HepG2 (cell line): ENCODE results near the gene ANO6. TPM values are rescaled to one million over a fixed set of nuclear protein-coding genes. Genes with fewer than 3 reads are reported as not detected.

ENCODE experiments used
- ATAC-seq: fragments of 200-7000 bp; cut with Tn5 transposase; 3 replicates; pipeline ENCODE4 v1.9.1; 2020; ENCODE audit warnings: mild to moderate bottlenecking, moderate library complexity
- BruUV-seq: library from RNA; stranded (reverse); fragments of 400-500 nt; replicated peaks from 2 replicates; lab custom pipeline; 2021; lab: Mats Ljungman, UMichigan
- CTCF ChIA-PET: fragments of 300-600 bp; formaldehyde crosslinking; extraction: SDS; loops from one replicate; lab custom pipeline; 2021; ENCODE audit warnings: low total read pairs, inconsistent platforms, low intra/inter-chr PET ratio; lab: Yijun Ruan, JAX
- POLR2A ChIA-PET: fragments of 350-600 bp; sonication (Branson Sonifier 250); formaldehyde crosslinking; loops from one replicate; lab custom pipeline; 2020; ENCODE audit warnings: antibody characterized with exemption, inconsistent platforms; lab: Yijun Ruan, JAX
- DNase-seq: peaks from one replicate; pipeline ENCODE4 v3.0.0-alpha.2; 2015; ENCODE audit warnings: low spot score
- FAIRE-seq: peaks from 3 replicates; lab custom pipeline; 2011; peaks lifted over from hg19 to GRCh38; lab: Jason Lieb, UNC
- H2AFZ ChIP-seq: one replicate; pipeline ENCODE4 v1.6.1; 2011; ENCODE audit warnings: low read length, inconsistent platforms
- H3K27ac ChIP-seq: fragments of 300-600 bp; 3 replicates; pipeline ENCODE4 v1.8.0; 2011; ENCODE audit warnings: mixed run types, mild to moderate bottlenecking, mixed read lengths, low read length, inconsistent platforms; ENCODE audit not compliant: insufficient read depth; ENCODE audit errors: extremely low read length
- H3K27me3 ChIP-seq, 2 experiments: fragments of 200-600 bp in 1 of 2; 2 replicates in 1 of 2; 3 replicates in 1 of 2; pipeline versions ENCODE4 v1.6.0 to v1.8.0; 2011; ENCODE audit warnings: low read length in 2 of 2, mild to moderate bottlenecking in 2 of 2, moderate library complexity in 2 of 2, inconsistent platforms in 1 of 2; ENCODE audit not compliant: insufficient read depth in 2 of 2, control insufficient read depth in 1 of 2
- H3K36me3 ChIP-seq, 2 experiments: fragments of 200-600 bp in 1 of 2; replicated peaks in 1 of 2; 2 replicates in 1 of 2; 3 replicates in 1 of 2; pipeline versions ENCODE4 v1.5.1 to v1.8.0; 2011; ENCODE audit warnings: low read length in 2 of 2, inconsistent platforms in 1 of 2; ENCODE audit not compliant: insufficient read depth in 2 of 2, control insufficient read depth in 1 of 2
- H3K4me1 ChIP-seq: 2 replicates; pipeline ENCODE4 v1.5.1; 2012; ENCODE audit warnings: low read length, inconsistent platforms; ENCODE audit not compliant: insufficient read depth
- H3K4me2 ChIP-seq: 2 replicates; pipeline ENCODE4 v1.6.0; 2011; ENCODE audit warnings: low read depth, low read length, inconsistent platforms
- H3K4me3 ChIP-seq, 3 experiments: fragments of 200-600 bp in 1 of 3; sonication (generic), shearing (Covaris generic) in 1 of 3; replicated peaks in 1 of 3; 2 replicates each; pipeline ENCODE4 v1.5.1; 2011 to 2016; ENCODE audit warnings: low read length in 3 of 3, inconsistent platforms in 2 of 3, low read depth in 2 of 3, mild to moderate bottlenecking in 2 of 3, control low read depth in 1 of 3, mixed read lengths in 1 of 3; ENCODE audit not compliant: insufficient read depth in 1 of 3
- H3K79me2 ChIP-seq: one replicate; pipeline ENCODE4 v1.6.1; 2011; ENCODE audit warnings: low read length, inconsistent platforms; ENCODE audit not compliant: insufficient read depth
- H3K9ac ChIP-seq: 2 replicates; pipeline ENCODE4 v1.6.0; 2011; ENCODE audit warnings: mild to moderate bottlenecking, low read depth, low read length, inconsistent platforms; ENCODE audit not compliant: insufficient read depth
- H3K9me3 ChIP-seq: 2 replicates; pipeline ENCODE4 v1.5.1; 2012; ENCODE audit warnings: mild to moderate bottlenecking, low read length
- H4K20me1 ChIP-seq: 2 replicates; pipeline ENCODE4 v1.6.0; 2011; ENCODE audit warnings: inconsistent platforms, mild to moderate bottlenecking, low read length, moderate library complexity; ENCODE audit not compliant: insufficient read depth
- CREB1 ChIP-seq, 2 experiments: fragments of 450-650 bp in 1 of 2; IDR thresholded peaks; 2 replicates each; pipeline ENCODE4 v1.6.1; 2016 to 2017; ENCODE audit warnings: control low read depth in 1 of 2, mild to moderate bottlenecking in 1 of 2, missing compliant biosample characterization in 1 of 2, missing genetic modification characterization in 1 of 2
- ELF4 ChIP-seq: sonication (generic); formaldehyde crosslinking; IDR thresholded peaks from 2 replicates; pipeline ENCODE4 v1.5.0; 2020; ENCODE audit warnings: missing genetic modification reagents, mild to moderate bottlenecking, moderate library complexity, borderline replicate concordance
- GPN1 ChIP-seq: sonication (generic); formaldehyde crosslinking; IDR thresholded peaks from 2 replicates; pipeline ENCODE4 v1.5.1; 2020; ENCODE audit warnings: missing genetic modification reagents, borderline replicate concordance
- HNRNPH1 ChIP-seq: fragments of 200-400 bp; formaldehyde crosslinking; optimal IDR thresholded peaks from 2 replicates; pipeline ENCODE3; 2017; ENCODE audit warnings: mild to moderate bottlenecking, low read depth, low read length
- HOXA5 ChIP-seq: sonication (generic); formaldehyde crosslinking; IDR thresholded peaks from 2 replicates; pipeline ENCODE4 v1.4.0; 2020; ENCODE audit warnings: missing genetic modification reagents
- ISL2 ChIP-seq: sonication (generic); formaldehyde crosslinking; IDR thresholded peaks from 2 replicates; pipeline ENCODE4 v1.5.0; 2020; ENCODE audit warnings: missing genetic modification reagents
- JDP2 ChIP-seq: sonication (generic); formaldehyde crosslinking; IDR thresholded peaks from 2 replicates; pipeline ENCODE4 v1.8.1; 2022; ENCODE audit warnings: missing genetic modification reagents, borderline replicate concordance
- MEIS2 ChIP-seq: sonication (generic); formaldehyde crosslinking; IDR thresholded peaks from 2 replicates; pipeline ENCODE4 v1.9.0; 2021; ENCODE audit warnings: mild to moderate bottlenecking, missing genetic modification reagents
- NFKBIZ ChIP-seq: IDR thresholded peaks from 2 replicates; pipeline ENCODE4 v1.6.1; 2018; ENCODE audit warnings: missing genetic modification reagents, missing compliant biosample characterization
- POGZ ChIP-seq: sonication (generic); formaldehyde crosslinking; IDR thresholded peaks from 2 replicates; pipeline ENCODE4 v1.4.0; 2020; ENCODE audit warnings: mild to moderate bottlenecking, missing genetic modification reagents
- SMARCE1 ChIP-seq: fragments of 450-650 bp; IDR thresholded peaks from 2 replicates; pipeline ENCODE4 v1.6.1; 2017; ENCODE audit warnings: borderline replicate concordance
- SOX6 ChIP-seq, 2 experiments: fragments of 450-650 bp in 1 of 2; sonication (generic) in 1 of 2; formaldehyde crosslinking in 1 of 2; IDR thresholded peaks; 2 replicates each; pipeline versions ENCODE4 v1.4.0 to v1.6.1; 2017 to 2020; ENCODE audit warnings: antibody characterized with exemption in 1 of 2, mild to moderate bottlenecking in 1 of 2, missing genetic modification reagents in 1 of 2
- ZFP62 ChIP-seq: sonication (generic); formaldehyde crosslinking; IDR thresholded peaks from 2 replicates; pipeline ENCODE4 v1.4.0; 2020; ENCODE audit warnings: missing genetic modification reagents
- ZNF230 ChIP-seq: sonication (generic); formaldehyde crosslinking; IDR thresholded peaks from 2 replicates; pipeline ENCODE4 v1.4.0; 2020; ENCODE audit warnings: mild to moderate bottlenecking, missing genetic modification reagents
- in situ Hi-C: cut with HindIII; loops from 2 replicates; pipeline ENCODE4 v1.10.0; 2017; ENCODE audit warnings: low pct_unique_long_range_greater_than_20kb; ENCODE audit not compliant: extremely low pct_ligation_motif_present
- intact Hi-C: fragments of 100-400 bp; cut with micrococcal nuclease; formaldehyde crosslinking; loops from one replicate; pipeline ENCODE4 v1.10.0; 2022; ENCODE audit not compliant: unreplicated experiment
- polyA plus RNA-seq, 8 experiments: library from polyadenylated mRNA; depleted of rRNA in 3 of 8; stranded (reverse) in 7 of 8; unstranded in 1 of 8; fragments of >200 nt; fragmentation: Illumina TruSeq in 4 of 8; extraction: Trizol in 4 of 8; gene quantifications; 2 replicates each; pipeline versions ENCODE4 v1.2.1 to v1.2.3, GENCODE V29; 2011 to 2016; ENCODE audit warnings: low read depth in 4 of 8, missing spikeins in 1 of 8, mixed read lengths in 1 of 8; ENCODE audit not compliant: insufficient read depth in 1 of 8
- total RNA-seq, 5 experiments: library from RNA; depleted of rRNA; stranded (reverse); fragments of >200 nt; fragmentation: Illumina TruSeq; extraction: Trizol; gene quantifications; 2 replicates each; pipeline ENCODE4 v1.2.3, GENCODE V29; 2016; ENCODE audit warnings: low read depth in 1 of 5
- TF ChIP-seq, protein P1 (sequence below), 2 experiments: sonication (generic) in 1 of 2; formaldehyde crosslinking in 1 of 2; IDR thresholded peaks; 2 replicates each; pipeline versions ENCODE4 v1.5.1 to v1.6.1; 2011 to 2020; ENCODE audit warnings: borderline replicate concordance in 1 of 2, low read depth in 1 of 2, low read length in 1 of 2, mild to moderate bottlenecking in 1 of 2, missing genetic modification reagents in 1 of 2, moderate library complexity in 1 of 2

ANO6 gene
- total and polyA plus RNA-seq, 2 of the 13 experiments (the other 11 are each of a cell fraction or from before 2014, with no cell fraction given), result 37.8 to 57.1 TPM

- no peak overlapping the region for H3K4me3 ChIP-seq
- TF ChIP-seq ISL2 (CRISPR knock-in tag), result no peak
- TF ChIP-seq ELF4 (CRISPR knock-in tag), result no peak
- TF ChIP-seq MEIS2 (CRISPR knock-in tag), result no peak
- TF ChIP-seq NFKBIZ (CRISPR knock-in tag), result no peak
- TF ChIP-seq SOX6 (IDR thresholded peaks at IDR 0.05), result no peak
- TF ChIP-seq SOX6 (CRISPR knock-in tag; IDR thresholded peaks at IDR 0.05), result no peak
- no peak for TF ChIP-seq ZFP62 (CRISPR knock-in tag)
- TF ChIP-seq ZNF230 (CRISPR knock-in tag), result no peak
- no peak for TF ChIP-seq HNRNPH1
- TF ChIP-seq JDP2 (CRISPR knock-in tag), result no peak
- TF ChIP-seq, protein P1, sequence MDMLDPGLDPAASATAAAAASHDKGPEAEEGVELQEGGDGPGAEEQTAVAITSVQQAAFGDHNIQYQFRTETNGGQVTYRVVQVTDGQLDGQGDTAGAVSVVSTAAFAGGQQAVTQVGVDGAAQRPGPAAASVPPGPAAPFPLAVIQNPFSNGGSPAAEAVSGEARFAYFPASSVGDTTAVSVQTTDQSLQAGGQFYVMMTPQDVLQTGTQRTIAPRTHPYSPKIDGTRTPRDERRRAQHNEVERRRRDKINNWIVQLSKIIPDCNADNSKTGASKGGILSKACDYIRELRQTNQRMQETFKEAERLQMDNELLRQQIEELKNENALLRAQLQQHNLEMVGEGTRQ (IDR thresholded peaks at IDR 0.05; ENCODE audit: low read depth, low read length), result no peak
- TF ChIP-seq, protein P1 (CRISPR knock-in tag; IDR thresholded peaks at IDR 0.05; ENCODE audit: borderline replicate concordance), result no peak
- TF ChIP-seq CREB1 (IDR thresholded peaks at IDR 0.05), result no peak
- no peak for TF ChIP-seq CREB1 (CRISPR knock-in tag; IDR thresholded peaks at IDR 0.05)
- no peak for TF ChIP-seq GPN1 (CRISPR knock-in tag)
- TF ChIP-seq POGZ (CRISPR knock-in tag), result no peak
- TF ChIP-seq SMARCE1, result no peak
- TF ChIP-seq HOXA5 (CRISPR knock-in tag), result no peak
- TF ChIP-seq, all 625 proteins: peak for 0
- intact Hi-C loops (no loop called here), in situ Hi-C loops (no loop called here)
- no peaks in the 10 kb centered on the region for H3K79me2 ChIP-seq
- no peak overlapping the region for H3K9ac ChIP-seq
- DNase-seq (no peak), ATAC-seq (no peak), FAIRE-seq (no peak)
- H3K4me2 ChIP-seq, result no peak overlapping the region
- no peaks in the 10 kb centered on the region for H3K27me3 ChIP-seq
- ChIA-PET POLR2A (no interaction called here), CTCF (no interaction called here)
- H3K4me1 ChIP-seq, result no peaks in the 10 kb centered on the region
- H3K9me3 ChIP-seq, result no peaks in the 10 kb centered on the region
- BruUV-seq, result no TSS peak
- no peak overlapping the region for H3K27ac ChIP-seq
- no peaks in the 10 kb centered on the region for H4K20me1 ChIP-seq
- no peaks in the 10 kb centered on the region for H3K36me3 ChIP-seq
- no peak overlapping the region for H2AFZ ChIP-seq
Observed at GRCh38 chr12:45475594-45475993, 259.7 kb downstream of the ANO6 start.
